Measurements from ENCODE around the gene ITPK1.

ITPK1 gene

DNA sequence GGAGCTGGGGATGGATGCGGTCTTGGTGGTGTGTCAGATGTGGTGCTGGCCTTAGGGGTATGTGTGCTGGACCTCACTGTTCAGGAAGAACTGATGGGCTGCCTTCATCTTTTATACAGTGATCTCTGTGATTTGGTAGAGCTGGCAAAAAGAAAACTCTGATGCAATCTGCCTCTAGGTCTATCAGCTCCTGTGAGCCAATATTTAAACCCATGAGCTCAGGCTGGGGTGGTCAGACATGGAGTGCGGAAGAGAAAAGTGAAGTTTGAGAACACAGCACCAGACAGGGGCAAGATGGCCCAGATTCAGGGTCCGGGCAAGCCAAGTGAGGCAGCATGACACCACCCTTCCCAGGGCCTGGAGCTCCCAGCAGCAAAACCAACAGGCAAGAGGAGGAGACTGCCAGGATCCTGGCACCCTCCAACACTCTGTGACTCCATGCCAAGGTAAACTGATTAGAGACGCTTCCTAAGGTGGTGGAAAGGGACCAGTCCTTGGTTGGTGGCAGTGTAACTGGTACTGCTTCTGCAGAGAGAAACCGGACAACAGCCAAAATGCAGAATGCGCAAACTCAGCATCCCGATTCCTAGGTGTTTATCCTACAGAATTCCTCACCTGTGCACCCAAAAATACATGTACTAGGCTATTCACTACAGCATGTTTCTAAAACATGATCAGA lies 110.5 kb downstream of the ITPK1 start:
- no peak for DNase-seq

DNA sequence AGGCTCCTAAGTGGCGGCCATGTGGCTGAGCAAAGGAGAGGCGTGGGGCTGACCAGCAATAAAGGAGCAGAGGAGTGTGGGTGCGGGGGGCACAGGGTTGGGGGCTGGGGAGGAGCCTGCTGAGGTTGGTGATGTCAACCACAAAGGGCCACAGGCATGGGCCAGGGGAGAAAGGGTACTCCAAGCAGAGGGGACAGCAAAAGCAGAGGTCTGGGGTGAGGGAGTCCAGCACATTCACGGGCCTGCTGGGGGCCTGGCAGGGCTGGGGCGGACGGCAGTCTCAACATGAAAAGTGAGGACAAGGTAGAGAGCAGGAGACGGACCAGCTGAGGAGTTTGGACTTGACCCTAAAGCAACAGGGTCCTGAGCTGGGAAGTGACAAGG lies 111.0 kb downstream of the ITPK1 start:
- DNase-seq = no peak

- DNase-seq = no peak
These were observed 111.6 kb downstream of the ITPK1 start for GRCh38 chr14:93003945-93004698.

DNA sequence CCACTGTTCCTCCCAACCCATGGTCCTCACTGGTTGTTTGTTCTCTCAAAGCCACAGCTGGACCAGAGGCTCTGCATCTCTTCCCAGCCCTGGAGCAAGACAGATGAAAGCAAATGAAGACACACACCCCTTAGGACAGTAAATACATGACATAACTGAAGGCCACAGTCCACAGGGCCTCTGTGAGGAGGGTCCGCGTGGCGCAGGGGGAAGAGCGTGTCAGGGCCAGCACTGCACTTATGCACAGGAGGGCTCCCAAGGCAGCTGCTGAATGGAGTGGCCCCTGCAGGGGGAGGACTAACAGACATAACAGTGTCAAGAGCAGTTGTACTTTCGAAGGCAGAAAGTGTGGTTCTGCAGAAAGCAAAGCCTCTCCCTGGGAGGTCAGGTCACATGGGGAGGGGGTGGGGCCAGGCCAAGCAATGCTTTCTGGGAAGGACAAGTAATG lies 112.8 kb downstream of the ITPK1 start:
- DNase-seq = no peak

- no peak for DNase-seq
These were observed 113.7 kb downstream of the ITPK1 start for GRCh38 chr14:93002049-93002448.

- DNase-seq = no peak
These were observed 116.8 kb downstream of the ITPK1 start for GRCh38 chr14:92998946-92999345.

DNA sequence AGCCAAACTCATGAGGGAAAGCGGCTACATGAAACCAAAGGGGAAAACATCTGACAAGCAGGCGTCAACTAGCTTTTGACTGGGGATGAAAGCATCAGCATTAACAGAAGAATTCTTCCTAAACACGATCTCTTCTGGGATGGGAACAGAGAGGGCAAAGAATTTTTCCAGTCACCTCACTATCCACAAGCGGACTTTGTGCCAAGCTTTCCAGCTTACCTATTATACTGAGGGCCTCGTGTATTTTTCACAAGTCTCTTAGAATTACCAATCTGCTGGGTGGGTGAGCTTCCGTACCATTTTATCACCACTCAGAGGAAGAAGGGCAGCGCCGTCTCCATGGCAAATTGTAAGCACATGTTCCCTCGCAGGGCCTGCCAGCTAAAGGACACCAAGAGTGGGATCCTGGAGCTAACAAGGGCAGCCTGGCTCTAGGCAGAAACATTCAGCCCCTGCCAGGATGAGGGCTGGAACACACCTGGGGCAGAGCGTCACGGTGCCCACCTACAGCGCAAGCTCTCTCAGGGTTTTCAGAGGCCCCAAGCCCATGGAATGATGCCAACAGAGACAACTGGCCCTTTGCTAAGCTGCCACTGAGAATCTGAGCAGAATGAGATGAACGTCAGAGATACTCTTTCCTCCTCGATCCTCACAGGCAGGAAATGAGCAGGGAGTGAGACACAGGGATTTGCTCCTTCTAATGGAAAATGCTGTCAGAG lies 118.2 kb downstream of the ITPK1 start:
- no peak for DNase-seq

- no peak for DNase-seq
These were observed 120.1 kb downstream of the ITPK1 start for GRCh38 chr14:92995620-92996019.

DNA sequence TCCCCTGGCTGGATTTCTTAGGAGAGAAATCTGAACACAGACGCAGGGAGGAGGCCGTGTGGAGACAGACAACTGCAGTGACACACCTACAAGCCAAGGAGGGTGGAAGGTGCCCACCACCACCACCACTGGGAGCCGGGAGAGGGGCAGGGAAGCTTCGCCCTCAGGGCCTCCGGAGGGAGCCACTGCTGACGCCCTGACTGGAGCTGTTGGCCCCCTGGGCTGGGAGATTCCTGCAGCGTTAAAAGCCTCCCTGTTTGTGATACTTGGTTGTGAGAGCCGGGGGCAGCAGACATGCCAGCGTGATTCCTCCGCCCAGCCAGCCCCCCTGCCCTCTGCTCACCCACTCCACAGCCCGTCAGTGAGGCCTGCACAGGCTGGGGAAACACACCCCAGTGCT lies 120.8 kb downstream of the ITPK1 start:
- no peak for DNase-seq

GRCh38 chr14:92994131-92994676 lies 121.5 kb downstream of the ITPK1 start:
- DNase-seq = no peak

DNA sequence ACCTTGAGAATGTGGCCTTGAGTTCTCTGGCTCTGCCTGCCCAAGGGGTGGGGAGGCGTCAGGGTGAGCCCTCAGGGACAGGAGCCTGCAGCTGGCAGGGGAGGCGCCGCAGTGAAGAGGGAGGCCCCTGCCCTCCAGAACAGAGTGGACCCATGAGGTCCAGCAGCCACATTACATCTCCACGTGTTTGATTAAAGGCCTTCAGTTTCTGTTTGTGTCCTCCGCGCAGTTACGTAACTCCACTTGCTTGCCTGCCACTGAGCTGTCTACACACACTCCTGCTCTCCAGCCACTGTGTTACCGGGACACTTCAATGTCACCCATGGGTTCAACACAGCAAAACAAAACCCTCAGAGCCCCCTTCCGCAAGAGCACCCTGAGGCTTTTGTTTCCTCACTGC lies 122.4 kb downstream of the ITPK1 start:
- DNase-seq = no peak

- no peak for DNase-seq
These were observed 124.2 kb downstream of the ITPK1 start for GRCh38 chr14:92991536-92991935.

DNA sequence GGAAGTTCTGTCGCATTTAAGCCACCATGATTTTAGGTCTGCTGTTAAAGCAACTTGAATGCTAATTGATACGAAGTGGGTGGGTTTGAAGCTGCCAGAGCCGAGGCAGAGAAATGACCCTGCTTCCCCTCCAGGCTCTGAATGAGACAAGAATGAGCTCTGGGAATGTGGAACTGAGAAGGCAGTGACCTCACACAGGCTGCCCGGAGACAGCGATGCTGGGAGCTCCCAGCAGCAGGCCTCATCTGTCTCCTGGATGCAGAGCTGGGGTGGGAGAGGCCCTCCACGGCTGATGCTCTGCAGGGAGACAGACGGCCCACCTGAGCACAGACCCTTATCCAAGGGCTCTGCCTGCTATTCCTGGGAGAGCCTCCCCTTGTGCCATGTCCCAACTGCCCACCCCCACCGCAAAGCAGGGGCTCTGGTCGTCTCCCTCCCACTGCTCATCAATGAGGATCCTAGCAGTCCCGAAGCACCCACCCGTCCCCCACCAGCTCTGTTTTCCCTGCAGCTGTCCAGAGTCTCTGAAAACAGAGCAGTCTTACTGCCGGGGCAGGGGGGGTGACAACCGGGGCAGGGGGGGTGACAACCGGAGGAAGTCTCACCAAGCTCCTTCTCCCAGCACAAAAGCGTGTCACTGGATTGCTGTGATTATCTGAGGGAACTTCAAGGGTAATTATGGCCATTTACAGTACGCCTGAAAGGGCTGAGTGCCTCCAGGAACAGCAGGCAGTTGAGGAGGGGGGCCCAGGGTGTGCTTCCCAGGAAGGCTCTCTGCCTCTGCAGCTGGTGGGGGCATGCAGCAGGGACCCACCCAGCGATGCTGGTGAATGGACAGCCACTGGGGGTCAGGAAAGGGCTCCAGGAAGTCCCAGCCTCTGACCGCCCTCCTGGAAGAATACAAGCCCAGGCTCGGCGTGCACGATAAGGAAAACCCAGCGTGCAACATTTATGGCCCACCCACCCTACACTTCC lies 125.0 kb downstream of the ITPK1 start:
- DNase-seq = no peak

- DNase-seq = no peak
These were observed 126.7 kb downstream of the ITPK1 start for GRCh38 chr14:92988786-92989755.

- no peak for DNase-seq
These were observed 127.8 kb downstream of the ITPK1 start for GRCh38 chr14:92987713-92988510.

GRCh38 chr14:92987148-92987570 lies 128.6 kb downstream of the ITPK1 start:
- no peak for DNase-seq

- no peak for DNase-seq
These were observed 129.2 kb downstream of the ITPK1 start for GRCh38 chr14:92986254-92987147.

DNA sequence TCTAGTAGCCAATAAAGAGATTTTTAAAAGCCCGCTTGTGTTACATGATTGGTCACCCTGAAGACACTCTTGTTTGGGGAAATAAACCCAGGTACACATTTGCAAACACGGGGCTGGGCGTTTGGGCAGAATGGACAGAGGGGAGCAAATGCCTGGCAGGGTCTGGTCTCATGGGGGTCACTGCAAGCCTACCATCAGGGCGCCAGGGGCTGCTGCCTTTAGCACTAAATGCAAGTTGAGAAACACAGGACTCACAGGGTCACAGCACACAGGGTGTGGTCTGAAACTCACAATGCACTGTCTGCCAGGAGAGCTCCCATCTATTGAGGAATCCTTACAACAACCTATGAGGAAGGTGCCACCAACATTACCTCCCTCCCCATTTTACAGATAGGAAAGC lies 130.2 kb downstream of the ITPK1 start:
- DNase-seq = no peak

GRCh38 chr14:92984896-92985295 lies 130.8 kb downstream of the ITPK1 start:
- no peak for DNase-seq

All from activated CD8-positive, alpha-beta memory T cell treated with anti-CD3 and anti-CD28 coated beads, Interleukin-2, amount 50 U/mL, for 4 hours (primary cell).